ENCODE data around the gene UNKL. TPM values are rescaled to one million over a fixed set of nuclear protein-coding genes. Genes with fewer than 3 reads are reported as not detected.

Gene UNKL
- total RNA-seq, 1 donor from 2014 or later = 43.6 TPM

GRCh38 chr16:1445518-1446203 is 31.2 kb upstream of the UNKL start:
- H3K4me1 Mint-ChIP-seq = no peaks in the 10 kb centered on the region
- H3K27me3 Mint-ChIP-seq (ENCODE audit: low read depth) = no peaks in the 10 kb centered on the region
- no peak overlapping the region for H3K27ac Mint-ChIP-seq

GRCh38 chr16:1444730-1445517 is 30.4 kb upstream of the UNKL start:
- TF ChIP-seq CTCF (IDR thresholded peaks at IDR 0.05; ENCODE audit: unreplicated experiment) = no peak
- no peak overlapping the region for H3K27ac Mint-ChIP-seq
- no peaks in the 10 kb centered on the region for H3K9me3 Mint-ChIP-seq
- H3K4me3 Mint-ChIP-seq = no peak overlapping the region
- peaks cover 2% of the 10 kb centered on the region for H3K36me3 Mint-ChIP-seq
- no peaks in the 10 kb centered on the region for H3K27me3 Mint-ChIP-seq (ENCODE audit: low read depth)
- no peaks in the 10 kb centered on the region for H3K4me1 Mint-ChIP-seq
- no peak for DNase-seq (ENCODE audit: low spot score in 2 of 2, unreplicated experiment in 2 of 2)

More at GRCh38 chr16:1445518-1446203, 31.2 kb upstream of the UNKL start:
- TF ChIP-seq CTCF (IDR thresholded peaks at IDR 0.05; ENCODE audit: unreplicated experiment) = no peak
- Mint-ChIP-seq H3K4me3 (no peak overlapping the region), H3K9me3 (no peaks in the 10 kb centered on the region), H3K36me3 (peaks cover 2% of the 10 kb centered on the region)
- no peak for DNase-seq (ENCODE audit: low spot score in 2 of 2, unreplicated experiment in 2 of 2)

GRCh38 chr16:1443980-1444729 is 29.7 kb upstream of the UNKL start, which contains the start of gene CCDC154:
CCDC154 (minus strand) TSS chr16:1444556; CDS start chr16:1444322, 234 bp downstream.
- Mint-ChIP-seq H3K27me3 (ENCODE audit: low read depth) (no peaks in the 10 kb centered on the region), H3K9me3 (no peaks in the 10 kb centered on the region), H3K36me3 (no peaks in the 10 kb centered on the region), H3K4me3 (no peak within 1 kb of the TSS), H3K27ac (no peak within 1 kb of the TSS), H3K4me1 (no peaks in the 10 kb centered on the region)
- no peak for DNase-seq (ENCODE audit: low spot score in 2 of 2, unreplicated experiment in 2 of 2)
- no peak for TF ChIP-seq CTCF (IDR thresholded peaks at IDR 0.05; ENCODE audit: unreplicated experiment)

GRCh38 chr16:1443403-1443973 is 29.0 kb upstream of the UNKL start:
- Mint-ChIP-seq H3K9me3 (no peaks in the 10 kb centered on the region), H3K27ac (no peak overlapping the region), H3K27me3 (ENCODE audit: low read depth) (no peaks in the 10 kb centered on the region), H3K4me3 (no peak overlapping the region), H3K4me1 (no peaks in the 10 kb centered on the region), H3K36me3 (no peaks in the 10 kb centered on the region)
- no peak for TF ChIP-seq CTCF (IDR thresholded peaks at IDR 0.05; ENCODE audit: unreplicated experiment)
- DNase-seq (ENCODE audit: low spot score in 2 of 2, unreplicated experiment in 2 of 2) = no peak

- no peaks in the 10 kb centered on the region for H3K4me1 Mint-ChIP-seq
- no peak overlapping the region for H3K27ac Mint-ChIP-seq
- no peaks in the 10 kb centered on the region for H3K36me3 Mint-ChIP-seq
- TF ChIP-seq CTCF (IDR thresholded peaks at IDR 0.05; ENCODE audit: unreplicated experiment) = no peak
- DNase-seq (ENCODE audit: low spot score in 2 of 2, unreplicated experiment in 2 of 2) = no peak
- no peaks in the 10 kb centered on the region for H3K27me3 Mint-ChIP-seq (ENCODE audit: low read depth)
- no peaks in the 10 kb centered on the region for H3K9me3 Mint-ChIP-seq
- H3K4me3 Mint-ChIP-seq = no peak overlapping the region
These were observed 28.2 kb upstream of the UNKL start for GRCh38 chr16:1442697-1443096.
